Uterus (tissue), 2 donors: ENCODE data around the gene SCAF4.

Experiments used
- CTCF ChIP-seq, 4 experiments: fragments of 200-600 bp in 2 of 4; fragments of 450-650 bp in 2 of 4; sonication (generic) in 2 of 4; IDR thresholded peaks; one replicate each; pipeline ENCODE4 v1.5.1; 2016 to 2019; ENCODE audit warnings: antibody characterized with exemption in 4 of 4, mild to moderate bottlenecking in 2 of 4, moderate library complexity in 1 of 4
- POLR2A ChIP-seq, 2 donors: fragments of 450-650 bp; IDR thresholded peaks; one replicate each; pipeline ENCODE4 v1.6.1; 2016; ENCODE audit warnings: antibody characterized with exemption in 2 of 2, mild to moderate bottlenecking in 1 of 2, moderate library complexity in 1 of 2

GRCh38 chr21:31780944-31781343 lies 49.0 kb upstream of the SCAF4 start:
- TF ChIP-seq CTCF (IDR thresholded peaks at IDR 0.05) (no peak), POLR2A (IDR thresholded peaks at IDR 0.05) (no peak)
